ENCODE data around the gene USP17L27.
"Not testable (repeated sequence)": the region's sequence is repeated elsewhere in the genome, so short reads cannot be mapped to it uniquely, and the experiment has no call there.

The USP17L27 gene

GRCh38 chr4:9343848-9344247 is at the start of gene USP17L27:
Gene USP17L27 (plus strand): TSS chr4:9344148. CDS start chr4:9344148, 0 bp downstream.
- DNase-seq = not testable (repeated sequence)

- DNase-seq = not testable (repeated sequence)
These were observed 19.8 kb upstream of the USP17L27 start for GRCh38 chr4:9324191-9324590.

GRCh38 chr4:9324865-9325264 is 19.1 kb upstream of the USP17L27 start, which contains the start of gene USP17L24:
Gene USP17L24 (plus strand): TSS chr4:9325165. CDS start chr4:9325165, 0 bp downstream.
- DNase-seq = not testable (repeated sequence)

- not testable (repeated sequence) for DNase-seq
These were observed 14.3 kb upstream of the USP17L27 start, which contains the start of gene USP17L25 for GRCh38 chr4:9329611-9330010. Gene USP17L25 (plus strand): TSS chr4:9329911. CDS start chr4:9329911, 0 bp downstream.

- DNase-seq = not testable (repeated sequence)
These were observed 9.6 kb upstream of the USP17L27 start, which contains the start of gene USP17L26 for GRCh38 chr4:9334358-9334757. Gene USP17L26 (plus strand): TSS chr4:9334658. CDS start chr4:9334658, 0 bp downstream.

DNA sequence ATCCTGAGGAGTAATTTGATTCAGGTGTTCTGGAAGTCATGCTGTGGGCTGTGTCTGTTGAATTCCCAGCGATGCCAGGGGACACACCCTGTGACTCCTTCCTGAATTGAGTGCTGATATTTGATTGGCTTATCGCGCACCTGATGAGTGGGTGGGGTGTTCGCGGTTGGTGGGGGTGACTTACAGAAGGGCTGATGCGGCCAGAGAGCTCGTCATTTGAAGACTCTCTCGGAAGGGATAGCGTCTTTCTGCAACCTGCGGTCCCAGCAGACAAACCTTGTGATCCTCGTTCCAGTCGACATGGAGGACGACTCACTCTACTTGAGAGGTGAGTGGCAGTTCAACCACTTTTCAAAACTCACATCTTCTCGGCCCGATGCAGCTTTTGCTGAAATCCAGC is 4.8 kb upstream of the USP17L27 start, which contains the start of gene USP17L5:
USP17L5 (plus strand) TSS at position 301 of the 400 bp plus-strand sequence; CDS start at position 301, 0 bp downstream.
- DNase-seq = not testable (repeated sequence)

GRCh38 chr4:9348593-9348992 is 4.6 kb downstream of the USP17L27 start, which contains the start of gene USP17L28:
Gene USP17L28 (plus strand): TSS chr4:9348893. CDS start chr4:9348893, 0 bp downstream.
- not testable (repeated sequence) for DNase-seq

DNA sequence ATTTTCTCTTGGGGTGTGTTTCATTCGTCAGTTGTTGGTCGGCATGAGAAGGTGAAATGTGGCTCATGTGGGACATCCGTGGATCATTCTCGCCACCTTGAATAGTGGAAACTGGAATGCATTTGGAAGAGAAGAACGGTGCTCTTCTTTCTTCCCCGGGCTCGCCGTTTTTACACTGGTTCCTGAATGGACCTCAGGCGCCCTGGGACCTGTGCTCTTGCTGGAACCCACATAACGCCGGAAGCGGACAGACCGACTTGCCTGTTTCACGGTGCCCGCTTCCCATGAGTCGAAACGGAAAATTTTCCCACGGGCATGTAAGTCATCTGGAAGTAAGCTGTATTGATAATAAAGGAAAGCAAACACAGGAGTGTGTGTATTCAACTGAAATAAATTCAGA is 6.9 kb downstream of the USP17L27 start:
- DNase-seq = not testable (repeated sequence)

- not testable (repeated sequence) for DNase-seq
These were observed 9.4 kb downstream of the USP17L27 start, which contains the start of gene USP17L29 for GRCh38 chr4:9353338-9353737. Gene USP17L29 (plus strand): TSS chr4:9353638. CDS start chr4:9353638, 0 bp downstream.

- DNase-seq = not testable (repeated sequence)
These were observed 18.9 kb downstream of the USP17L27 start, which contains the start of gene USP17L30 for GRCh38 chr4:9362829-9363228. Gene USP17L30 (plus strand): TSS chr4:9363129. CDS start chr4:9363129, 0 bp downstream.

- not testable (repeated sequence) for DNase-seq
These were observed 35.9 kb downstream of the USP17L27 start for GRCh38 chr4:9379881-9380280.

GRCh38 chr4:9381012-9381534 is 37.1 kb downstream of the USP17L27 start:
- peak; percentile 66 for DNase-seq

DNA sequence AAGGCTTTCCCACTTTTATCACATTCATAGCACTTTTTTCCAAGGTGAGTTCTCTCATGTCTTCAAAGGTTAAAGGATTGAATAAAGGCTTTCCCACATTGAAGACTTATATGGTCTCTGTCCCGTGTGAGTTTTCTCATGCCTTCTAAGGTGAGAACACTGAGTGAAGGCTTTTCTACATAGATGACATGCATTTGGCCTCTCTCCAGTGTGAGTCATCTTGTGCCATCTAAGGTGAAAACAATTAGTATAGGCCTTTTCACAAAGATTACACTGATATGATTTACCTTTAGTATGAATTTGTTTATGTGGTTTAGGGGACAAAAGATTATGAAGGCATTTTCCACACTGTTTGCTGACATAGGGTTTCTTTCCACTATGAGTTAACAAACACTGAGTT is 40.2 kb downstream of the USP17L27 start:
- DNase-seq = no peak

DNA sequence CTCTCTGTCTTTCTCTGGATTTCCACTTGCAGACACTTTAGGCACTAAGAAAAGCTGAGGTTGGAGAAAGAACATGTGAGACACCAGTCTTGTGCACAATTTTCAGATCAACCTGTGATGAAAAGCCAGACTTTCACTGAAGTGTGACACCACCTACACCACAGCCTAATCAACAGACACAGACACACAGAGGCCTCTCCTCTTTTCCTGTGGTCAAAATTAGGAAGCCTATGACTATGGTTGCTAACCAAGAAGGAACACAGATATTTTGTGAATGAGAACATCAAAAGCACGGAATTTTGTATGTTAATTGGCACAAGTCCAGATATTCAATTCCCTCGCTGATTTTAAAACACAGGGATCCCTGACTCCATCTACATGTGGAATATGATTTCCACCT is 45.1 kb downstream of the USP17L27 start:
- not testable (repeated sequence) for DNase-seq

All from stimulated activated CD4-positive, alpha-beta T cell treated with anti-CD3 and anti-CD28 coated beads, Interleukin-1b, Interleukin-23, amount 100 ng/mL, for 48 hours (primary cell).